ENCODE data around the gene CELF4.
"Not testable (repeated sequence)": the region's sequence is repeated elsewhere in the genome, so short reads cannot be mapped to it uniquely, and the experiment has no call there.

Gene CELF4

DNA sequence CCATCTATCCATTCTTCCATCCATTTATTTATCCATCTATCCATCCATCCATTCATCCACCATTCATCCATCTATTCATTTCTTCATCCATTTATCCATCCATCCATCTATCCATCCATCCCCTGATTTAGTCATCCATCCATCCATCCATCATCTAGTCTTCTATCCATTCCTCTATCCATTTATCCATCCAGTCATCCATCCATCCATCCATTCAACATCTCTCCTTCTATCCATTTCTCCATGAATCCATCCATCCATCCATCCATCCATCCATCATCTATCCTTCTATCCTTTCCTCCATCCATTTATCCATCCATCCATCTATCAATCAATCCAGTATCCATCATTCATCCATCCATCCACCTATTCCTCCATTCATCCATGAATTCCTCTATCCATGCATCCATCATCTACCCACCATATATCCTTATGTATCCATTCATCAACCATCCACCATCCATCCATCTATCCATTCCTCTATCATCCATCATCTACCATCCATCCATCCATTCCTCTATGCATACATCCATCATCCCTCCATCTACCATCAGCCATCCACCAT is 185.0 kb downstream of the CELF4 start:
- H3K27ac Mint-ChIP-seq: no peak overlapping the region
- H3K27me3 Mint-ChIP-seq (ENCODE audit: low read depth): no peaks in the 10 kb centered on the region
- no peak for DNase-seq (ENCODE audit: low spot score)

DNA sequence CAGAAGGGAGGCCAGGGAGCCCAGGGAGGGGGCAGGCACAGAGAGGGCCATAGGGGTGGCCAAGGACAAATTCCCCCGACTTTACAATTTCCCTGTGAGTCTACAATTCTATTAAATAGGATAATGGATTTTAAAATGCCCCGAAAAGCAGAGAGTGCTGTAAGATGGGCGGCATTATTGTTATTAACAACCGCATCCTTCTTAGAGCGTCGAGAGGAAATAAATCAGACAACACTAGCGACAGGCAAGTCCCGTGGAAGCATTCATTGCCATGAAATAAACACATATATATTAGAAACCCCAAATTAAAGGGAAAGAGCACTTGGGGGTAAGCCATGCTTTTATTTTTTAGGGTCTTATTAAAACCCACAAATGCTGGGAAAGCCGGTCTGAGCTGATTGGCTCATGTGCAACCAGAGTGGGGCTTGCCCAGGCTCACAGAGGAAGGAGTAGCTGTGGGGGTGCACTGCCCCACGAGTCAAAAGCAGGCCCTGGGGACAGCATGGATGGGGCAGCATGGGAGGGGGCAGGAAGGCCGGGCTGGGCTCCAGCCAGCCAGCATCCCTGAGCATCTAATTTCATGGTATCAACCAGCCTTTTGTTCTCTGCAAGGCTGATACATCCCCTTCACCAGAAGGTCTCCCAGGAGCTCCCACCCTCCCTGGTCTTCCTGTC is 187.1 kb downstream of the CELF4 start:
- no peak overlapping the region for H3K27ac Mint-ChIP-seq
- DNase-seq (ENCODE audit: low spot score): no peak
- no peaks in the 10 kb centered on the region for H3K9me3 Mint-ChIP-seq
- H3K4me1 Mint-ChIP-seq (ENCODE audit: low read depth): no peaks in the 10 kb centered on the region
- no peaks in the 10 kb centered on the region for H3K36me3 Mint-ChIP-seq (ENCODE audit: low read depth)
- H3K27me3 Mint-ChIP-seq (ENCODE audit: low read depth): no peaks in the 10 kb centered on the region
- no peak overlapping the region for H3K4me3 Mint-ChIP-seq

More for the DNA sequence above, 185.0 kb downstream of the CELF4 start:
- H3K36me3 Mint-ChIP-seq (ENCODE audit: low read depth): no peaks in the 10 kb centered on the region
- H3K9me3 Mint-ChIP-seq: no peaks in the 10 kb centered on the region
- no peak overlapping the region for H3K4me3 Mint-ChIP-seq
- no peaks in the 10 kb centered on the region for H3K4me1 Mint-ChIP-seq (ENCODE audit: low read depth)

DNA sequence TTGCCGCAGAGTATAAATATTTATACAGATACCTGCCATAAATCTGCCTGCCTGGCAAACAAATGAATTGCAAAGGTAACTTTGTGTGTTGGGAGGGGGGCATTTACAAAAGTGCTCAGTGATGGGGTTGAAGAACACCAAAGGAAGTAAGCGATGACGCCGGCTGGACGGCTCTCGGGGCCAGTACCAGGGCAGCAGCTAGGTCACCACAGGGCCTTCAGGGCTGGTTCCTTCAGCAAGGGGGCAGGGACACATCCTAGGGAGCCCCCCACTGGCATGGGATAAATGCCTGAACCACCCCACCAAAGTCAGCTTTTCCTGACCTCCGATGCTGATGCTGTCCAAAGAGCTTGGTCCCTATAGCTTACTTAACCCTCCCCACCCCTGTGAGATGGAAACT is 190.4 kb downstream of the CELF4 start:
- H3K9me3 Mint-ChIP-seq: no peaks in the 10 kb centered on the region
- no peaks in the 10 kb centered on the region for H3K27me3 Mint-ChIP-seq (ENCODE audit: low read depth)

GRCh38 chr18:37368110-37368954 is 197.3 kb downstream of the CELF4 start:
- Mint-ChIP-seq H3K27me3 (ENCODE audit: low read depth) (peaks cover 2% of the 10 kb centered on the region), H3K4me3 (no peak overlapping the region), H3K4me1 (ENCODE audit: low read depth) (no peaks in the 10 kb centered on the region), H3K9me3 (no peaks in the 10 kb centered on the region), H3K27ac (no peak overlapping the region), H3K36me3 (ENCODE audit: low read depth) (no peaks in the 10 kb centered on the region)
- no peak for DNase-seq (ENCODE audit: low spot score)

More for the DNA sequence above, 190.4 kb downstream of the CELF4 start:
- no peak overlapping the region for H3K4me3 Mint-ChIP-seq
- DNase-seq (ENCODE audit: low spot score): no peak
- H3K4me1 Mint-ChIP-seq (ENCODE audit: low read depth): no peaks in the 10 kb centered on the region
- H3K27ac Mint-ChIP-seq: no peak overlapping the region
- H3K36me3 Mint-ChIP-seq (ENCODE audit: low read depth): no peaks in the 10 kb centered on the region

DNA sequence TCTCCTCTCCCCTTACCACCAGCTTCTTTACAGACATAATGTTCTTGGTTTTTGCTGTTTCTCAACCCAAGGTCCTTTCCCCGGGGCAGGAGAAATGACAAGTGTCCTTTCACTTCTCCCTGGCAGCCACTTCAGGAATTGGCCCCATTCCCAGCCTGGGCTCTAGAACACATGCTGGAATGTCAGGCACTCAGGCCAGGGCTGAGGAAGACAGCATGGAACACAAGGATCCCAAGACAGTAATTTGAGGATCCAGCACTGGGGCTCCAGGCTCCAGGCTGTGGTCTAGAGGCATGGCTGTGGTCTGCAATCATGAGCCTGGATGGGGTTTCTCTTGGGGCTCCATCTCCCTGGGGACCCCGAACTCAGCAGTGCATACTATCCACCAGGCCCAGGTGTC is 201.4 kb downstream of the CELF4 start:
- Mint-ChIP-seq H3K4me1 (ENCODE audit: low read depth) (no peaks in the 10 kb centered on the region), H3K27ac (no peak overlapping the region), H3K27me3 (ENCODE audit: low read depth) (peaks cover 9% of the 10 kb centered on the region), H3K36me3 (ENCODE audit: low read depth) (no peaks in the 10 kb centered on the region), H3K4me3 (no peak overlapping the region), H3K9me3 (no peaks in the 10 kb centered on the region)
- no peak for DNase-seq (ENCODE audit: low spot score)

DNA sequence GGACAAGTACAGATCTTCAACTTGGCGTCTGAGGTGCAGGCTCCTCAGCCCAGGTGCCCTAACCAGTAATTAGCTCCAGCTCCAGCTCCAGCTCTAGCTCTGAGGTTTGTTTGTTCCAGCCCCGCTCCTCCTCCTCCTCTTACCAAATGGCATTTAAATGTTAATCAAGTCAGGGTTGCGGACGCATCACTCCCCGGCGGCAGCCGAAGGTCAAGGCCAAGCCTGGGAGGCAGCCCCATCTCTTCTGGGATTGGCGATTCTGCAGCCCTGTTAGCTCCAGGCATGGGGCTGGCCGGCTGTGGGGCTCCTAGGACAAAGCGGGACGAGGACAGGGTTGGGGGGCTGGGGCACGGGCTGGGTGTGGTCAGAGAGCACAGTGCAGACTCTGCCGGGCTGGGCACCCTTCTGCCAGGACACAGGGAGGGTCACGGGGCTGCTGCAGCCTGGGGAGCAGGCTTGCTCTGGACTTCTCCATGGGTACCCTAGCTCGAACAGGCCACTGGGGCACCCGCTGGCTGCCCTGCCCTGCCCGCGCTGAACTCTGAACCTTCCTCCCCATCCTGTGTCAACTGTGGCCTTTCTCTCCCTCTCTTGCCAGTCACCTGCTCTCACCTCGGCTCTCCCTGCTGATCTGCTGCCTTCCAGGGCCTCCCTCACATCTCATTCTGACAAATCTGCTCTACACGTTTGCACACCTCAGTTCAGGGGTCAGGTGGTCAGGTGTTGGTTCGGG is 203.3 kb downstream of the CELF4 start:
- H3K36me3 Mint-ChIP-seq (ENCODE audit: low read depth): no peaks in the 10 kb centered on the region
- DNase-seq (ENCODE audit: low spot score): no peak
- no peaks in the 10 kb centered on the region for H3K9me3 Mint-ChIP-seq
- H3K4me1 Mint-ChIP-seq (ENCODE audit: low read depth): no peaks in the 10 kb centered on the region
- H3K4me3 Mint-ChIP-seq: no peak overlapping the region
- H3K27me3 Mint-ChIP-seq (ENCODE audit: low read depth): peaks cover 9% of the 10 kb centered on the region
- no peak overlapping the region for H3K27ac Mint-ChIP-seq

DNA sequence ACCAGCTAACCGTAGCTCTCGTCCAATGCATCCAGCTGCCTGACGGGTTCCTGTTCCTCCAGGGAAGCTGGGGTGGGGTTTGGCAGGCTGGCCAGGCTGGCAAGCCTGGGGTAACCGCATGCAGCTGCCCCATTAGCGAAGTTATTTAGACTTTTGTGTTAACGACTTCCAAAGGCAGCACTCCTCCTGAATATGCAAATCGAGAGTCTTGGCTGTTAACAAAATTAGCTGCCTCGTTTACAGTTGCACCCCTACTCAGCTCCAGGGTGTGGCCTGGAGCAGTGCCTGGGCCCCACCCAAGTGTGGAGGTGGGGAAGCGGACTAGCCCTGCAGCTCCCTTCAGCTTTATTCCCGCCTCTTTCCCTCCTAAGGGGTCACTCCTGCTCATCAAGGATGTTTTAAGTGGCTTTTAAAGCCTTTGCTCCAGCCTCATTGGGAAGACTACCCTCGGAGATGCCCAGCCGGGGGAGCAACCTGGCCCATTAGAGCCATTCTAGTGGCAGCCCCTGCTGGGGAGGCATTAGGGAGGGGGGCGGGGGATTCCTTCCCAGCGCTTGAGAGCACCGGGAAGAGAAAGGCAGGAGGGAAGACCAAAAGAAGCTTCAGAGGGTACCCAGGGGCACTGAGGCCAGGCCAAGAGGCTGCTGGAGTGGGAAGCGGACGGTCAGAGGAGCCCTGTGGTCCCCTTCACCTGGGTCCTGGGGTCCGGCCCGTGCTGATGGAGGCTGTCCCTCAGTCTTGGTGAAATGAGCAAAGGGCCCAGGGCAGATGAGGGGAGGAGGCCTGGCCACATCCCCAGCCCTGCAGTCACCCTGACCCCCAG is 204.1 kb downstream of the CELF4 start:
- Mint-ChIP-seq H3K9me3 (no peaks in the 10 kb centered on the region), H3K4me1 (ENCODE audit: low read depth) (no peaks in the 10 kb centered on the region), H3K4me3 (no peak overlapping the region), H3K27me3 (ENCODE audit: low read depth) (peaks cover 9% of the 10 kb centered on the region), H3K36me3 (ENCODE audit: low read depth) (no peaks in the 10 kb centered on the region), H3K27ac (no peak overlapping the region)
- no peak for DNase-seq (ENCODE audit: low spot score)

GRCh38 chr18:37358061-37358460 is 207.5 kb downstream of the CELF4 start:
- not testable (repeated sequence) for H3K4me1 Mint-ChIP-seq (ENCODE audit: low read depth); H3K4me3 Mint-ChIP-seq

GRCh38 chr18:37355772-37356171 is 209.8 kb downstream of the CELF4 start:
- Mint-ChIP-seq H3K27me3 (ENCODE audit: low read depth) (no peaks in the 10 kb centered on the region), H3K4me3 (no peak overlapping the region), H3K36me3 (ENCODE audit: low read depth) (no peaks in the 10 kb centered on the region), H3K4me1 (ENCODE audit: low read depth) (no peaks in the 10 kb centered on the region), H3K27ac (no peak overlapping the region), H3K9me3 (no peaks in the 10 kb centered on the region)
- no peak for DNase-seq (ENCODE audit: low spot score)

More at GRCh38 chr18:37358061-37358460, 207.5 kb downstream of the CELF4 start:
- H3K27ac Mint-ChIP-seq; DNase-seq (ENCODE audit: low spot score); H3K9me3 Mint-ChIP-seq; H3K27me3 Mint-ChIP-seq (ENCODE audit: low read depth); H3K36me3 Mint-ChIP-seq (ENCODE audit: low read depth): not testable (repeated sequence)

- no peaks in the 10 kb centered on the region for H3K4me1 Mint-ChIP-seq (ENCODE audit: low read depth)
- DNase-seq (ENCODE audit: low spot score): no peak
- no peaks in the 10 kb centered on the region for H3K27me3 Mint-ChIP-seq (ENCODE audit: low read depth)
- no peaks in the 10 kb centered on the region for H3K9me3 Mint-ChIP-seq
- no peak overlapping the region for H3K4me3 Mint-ChIP-seq
- no peaks in the 10 kb centered on the region for H3K36me3 Mint-ChIP-seq (ENCODE audit: low read depth)
- H3K27ac Mint-ChIP-seq: no peak overlapping the region
These were observed 214.5 kb downstream of the CELF4 start for GRCh38 chr18:37351110-37351509.

- no peaks in the 10 kb centered on the region for H3K9me3 Mint-ChIP-seq
- H3K4me3 Mint-ChIP-seq: no peak overlapping the region
- H3K36me3 Mint-ChIP-seq (ENCODE audit: low read depth): no peaks in the 10 kb centered on the region
- no peak overlapping the region for H3K27ac Mint-ChIP-seq
- H3K4me1 Mint-ChIP-seq (ENCODE audit: low read depth): no peaks in the 10 kb centered on the region
- no peak for DNase-seq (ENCODE audit: low spot score)
- no peaks in the 10 kb centered on the region for H3K27me3 Mint-ChIP-seq (ENCODE audit: low read depth)
These were observed 216.9 kb downstream of the CELF4 start for GRCh38 chr18:37348729-37349128.

DNA sequence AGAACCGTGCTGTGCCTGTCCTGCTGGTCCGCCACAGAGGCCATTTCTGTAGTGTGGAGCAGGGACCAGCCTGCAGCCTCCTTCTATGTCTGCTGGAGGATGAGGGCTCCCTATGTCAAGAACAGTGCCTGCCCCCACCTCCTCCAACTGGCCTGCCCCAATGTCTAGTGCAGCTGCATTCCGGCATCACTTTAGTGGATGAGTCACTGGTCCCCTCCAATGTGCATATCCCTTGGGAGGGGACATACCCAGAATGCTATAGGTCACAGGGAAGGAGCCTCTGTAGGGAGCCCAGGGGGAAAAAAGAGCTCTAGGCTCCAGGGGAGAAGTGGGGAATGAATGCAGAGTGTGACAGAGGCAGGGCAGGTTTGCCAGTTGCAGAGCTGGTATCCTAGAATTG is 219.6 kb downstream of the CELF4 start:
- H3K4me1 Mint-ChIP-seq (ENCODE audit: low read depth): no peaks in the 10 kb centered on the region
- no peak for DNase-seq (ENCODE audit: low spot score)
- H3K27me3 Mint-ChIP-seq (ENCODE audit: low read depth): no peaks in the 10 kb centered on the region
- H3K4me3 Mint-ChIP-seq: no peak overlapping the region
- H3K36me3 Mint-ChIP-seq (ENCODE audit: low read depth): no peaks in the 10 kb centered on the region
- H3K9me3 Mint-ChIP-seq: no peaks in the 10 kb centered on the region
- no peak overlapping the region for H3K27ac Mint-ChIP-seq

DNA sequence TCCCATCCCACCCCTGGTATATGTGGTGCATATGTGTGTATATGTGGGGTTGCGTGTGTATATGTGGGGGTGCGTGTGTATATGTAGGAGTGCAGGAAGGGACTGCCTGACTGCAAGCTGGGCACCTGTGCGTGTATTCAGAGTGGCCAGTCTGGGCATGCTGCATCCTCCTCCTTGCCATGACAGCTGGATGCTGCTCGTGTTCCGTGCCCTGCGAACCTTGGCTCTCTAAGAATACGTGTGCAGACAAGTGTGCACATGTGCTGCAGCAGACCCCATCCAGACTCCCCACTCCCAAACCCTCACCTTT is 222.1 kb downstream of the CELF4 start:
- H3K36me3 Mint-ChIP-seq (ENCODE audit: low read depth): no peaks in the 10 kb centered on the region
- H3K4me3 Mint-ChIP-seq: no peak overlapping the region
- no peaks in the 10 kb centered on the region for H3K4me1 Mint-ChIP-seq (ENCODE audit: low read depth)
- H3K27ac Mint-ChIP-seq: no peak overlapping the region
- no peak for DNase-seq (ENCODE audit: low spot score)
- H3K27me3 Mint-ChIP-seq (ENCODE audit: low read depth): no peaks in the 10 kb centered on the region
- H3K9me3 Mint-ChIP-seq: no peaks in the 10 kb centered on the region
